HCT116 (cell line): ENCODE measurements around the gene TRPM7. TPM values are rescaled to one million over a fixed set of nuclear protein-coding genes. Genes with fewer than 3 reads are reported as not detected.
A peak's percentile ranks its signal among the peaks of the same experiment; 100 is the strongest.

ENCODE experiments used
- ATAC-seq: fragments of 200-7000 bp; cut with Tn5 transposase; 2 replicates; pipeline ENCODE4 v1.9.1; 2020; ENCODE audit warnings: mild to moderate bottlenecking, moderate library complexity
- BruUV-seq: library from RNA; stranded (reverse); fragments of 400-500 nt; replicated peaks from 2 replicates; lab custom pipeline; 2021; lab: Mats Ljungman, UMichigan
- CTCF ChIA-PET: fragments of 300-600 bp; sonication (Branson Sonifier 250); formaldehyde crosslinking; loops from one replicate; lab custom pipeline; 2021; ENCODE audit warnings: antibody characterized with exemption; lab: Charles Lee
- POLR2A ChIA-PET: fragments of 300-600, 350-600 bp; sonication (Branson Sonifier 250); formaldehyde crosslinking; loops from one replicate; lab custom pipeline; 2021; ENCODE audit warnings: antibody characterized with exemption; lab: Charles Lee
- RAD21 ChIA-PET, 2 experiments: fragments of 300-600 bp; sonication (Branson Sonifier 250); formaldehyde crosslinking; loops; one replicate each; lab custom pipeline; 2023; ENCODE audit warnings: low total read pairs in 2 of 2; ENCODE audit not compliant: uncharacterized antibody in 2 of 2, unreplicated experiment in 2 of 2, low non-redundant PET in 1 of 2; lab: Charles Lee
- DNase-seq: peaks from one replicate; pipeline ENCODE4 v3.0.0-alpha.2; 2010; ENCODE audit warnings: low read depth, low spot score
- H2AFZ ChIP-seq: fragments of 200-600 bp; shearing (Covaris generic), sonication (generic); 2 replicates; pipeline ENCODE4 v1.6.1; 2017; ENCODE audit warnings: low read depth, mixed run types, mixed read lengths, antibody characterized with exemption, low read length; ENCODE audit not compliant: poor library complexity, severe bottlenecking
- H3K27ac ChIP-seq: 2 replicates; pipeline ENCODE4 v1.5.1; 2012; ENCODE audit warnings: low read depth, low read length
- H3K27me3 ChIP-seq: fragments of 200-600 bp; sonication (generic); 2 replicates; pipeline ENCODE4 v1.6.1; 2016; ENCODE audit warnings: mixed run types, low read length, mixed read lengths; ENCODE audit not compliant: insufficient read depth
- H3K36me3 ChIP-seq, 2 experiments: fragments of 200-500 bp in 1 of 2; fragments of 200-600 bp in 1 of 2; sonication (Bioruptor generic) in 1 of 2; sonication (generic) in 1 of 2; 2 replicates each; pipeline versions ENCODE4 v1.5.1 to v1.6.1; 2014 to 2016; ENCODE audit warnings: low read length in 2 of 2, inconsistent platforms in 1 of 2, mixed read lengths in 1 of 2, mixed run types in 1 of 2; ENCODE audit not compliant: insufficient read depth in 2 of 2, control insufficient read depth in 1 of 2
- H3K4me1 ChIP-seq, 2 experiments: fragments of 200-600 bp in 1 of 2; sonication (generic) in 1 of 2; 2 replicates each; pipeline versions ENCODE4 v1.5.1 to v1.6.1; 2012 to 2017; ENCODE audit warnings: low read length in 2 of 2, inconsistent platforms in 1 of 2, mild to moderate bottlenecking in 1 of 2, mixed read lengths in 1 of 2, mixed run types in 1 of 2, moderate library complexity in 1 of 2; ENCODE audit not compliant: insufficient read depth in 2 of 2, control insufficient read depth in 1 of 2
- H3K4me2 ChIP-seq: fragments of 200-600 bp; sonication (generic); 2 replicates; pipeline ENCODE4 v1.6.1; 2017; ENCODE audit warnings: mixed run types, low read length, mixed read lengths
- H3K4me3 ChIP-seq, 2 experiments: fragments of 200-600 bp in 1 of 2; sonication (generic) in 1 of 2; replicated peaks in 1 of 2; 2 replicates each; pipeline ENCODE4 v1.5.1; 2011 to 2016; ENCODE audit warnings: low read length in 2 of 2, control low read depth in 1 of 2, low read depth in 1 of 2, mild to moderate bottlenecking in 1 of 2, mixed read lengths in 1 of 2, mixed run types in 1 of 2
- H3K79me2 ChIP-seq: fragments of 200-600 bp; sonication (generic); 2 replicates; pipeline ENCODE4 v1.6.1; 2017; ENCODE audit warnings: mild to moderate bottlenecking, mixed run types, low read length, moderate library complexity, mixed read lengths; ENCODE audit not compliant: insufficient read depth
- H3K9ac ChIP-seq: fragments of 200-600 bp; sonication (generic); 2 replicates; pipeline ENCODE4 v1.6.1; 2016; ENCODE audit warnings: low read length, mixed read lengths
- H3K9me2 ChIP-seq: fragments of 200-600 bp; sonication (generic), shearing (Covaris generic); 2 replicates; pipeline ENCODE4 v1.6.1; 2017; ENCODE audit warnings: mixed run types, mild to moderate bottlenecking, moderate library complexity; ENCODE audit not compliant: insufficient read depth
- H3K9me3 ChIP-seq, 2 experiments: fragments of 200-500 bp in 1 of 2; fragments of 200-600 bp in 1 of 2; sonication (Bioruptor generic) in 1 of 2; sonication (generic) in 1 of 2; 2 replicates each; pipeline ENCODE4 v1.6.1; 2014 to 2017; ENCODE audit warnings: low read length in 2 of 2, mixed read lengths in 2 of 2, inconsistent platforms in 1 of 2, low read depth in 1 of 2, mild to moderate bottlenecking in 1 of 2, mixed run types in 1 of 2, moderate library complexity in 1 of 2; ENCODE audit not compliant: control insufficient read depth in 1 of 2, insufficient read depth in 1 of 2
- H4K20me1 ChIP-seq: fragments of 200-600 bp; sonication (generic), shearing (Covaris generic); 2 replicates; pipeline ENCODE4 v1.6.1; 2017; ENCODE audit warnings: mixed run types, mild to moderate bottlenecking, moderate library complexity; ENCODE audit not compliant: insufficient read depth
- CEBPB ChIP-seq: IDR thresholded peaks from 2 replicates; pipeline ENCODE4 v1.6.1; 2012; ENCODE audit warnings: low read depth
- EGR1 ChIP-seq: IDR thresholded peaks from 2 replicates; pipeline ENCODE4 v1.6.1; 2012; ENCODE audit warnings: low read depth
- FOSL1 ChIP-seq: IDR thresholded peaks from 2 replicates; pipeline ENCODE4 v1.6.1; 2012; ENCODE audit warnings: low read depth
- JUND ChIP-seq: IDR thresholded peaks from 2 replicates; pipeline ENCODE4 v1.6.1; 2012
- POLR2AphosphoS5 ChIP-seq: IDR thresholded peaks from 2 replicates; pipeline ENCODE4 v1.6.1; 2011; ENCODE audit warnings: mild to moderate bottlenecking, low read depth, low read length, moderate library complexity
- RAD21 ChIP-seq: IDR thresholded peaks from 2 replicates; pipeline ENCODE4 v1.6.1; 2012; ENCODE audit warnings: low read depth, mild to moderate bottlenecking
- SP1 ChIP-seq: IDR thresholded peaks from 2 replicates; pipeline ENCODE4 v1.6.1; 2012; ENCODE audit warnings: low read depth
- TCF7L2 ChIP-seq: IDR thresholded peaks from 2 replicates; pipeline ENCODE4 v1.7.0; 2011; ENCODE audit warnings: borderline replicate concordance, inconsistent platforms; ENCODE audit not compliant: insufficient read depth, insufficient read length; ENCODE audit errors: extremely low read depth
- YY1 ChIP-seq: IDR thresholded peaks from 2 replicates; pipeline ENCODE4 v1.6.1; 2011; ENCODE audit warnings: low read length, low read depth, moderate library complexity, mild to moderate bottlenecking; ENCODE audit not compliant: insufficient replicate concordance; ENCODE audit errors: extremely low read depth
- ZFX ChIP-seq: fragments of 450-650 bp; IDR thresholded peaks from 2 replicates; pipeline ENCODE4 v1.6.1; 2017
- intact Hi-C: fragments of 100-400 bp; cut with micrococcal nuclease; formaldehyde crosslinking; loops from 2 replicates; pipeline ENCODE4 v1.10.0; 2022
- total RNA-seq: library from RNA; stranded (reverse); gene quantifications from one replicate; pipeline ENCODE4 v1.2.1, GENCODE V29; 2021; ENCODE audit not compliant: unreplicated experiment
- TF ChIP-seq, protein P1 (sequence below): IDR thresholded peaks from 2 replicates; pipeline ENCODE4 v1.6.1; 2011; ENCODE audit warnings: mild to moderate bottlenecking, low read length, moderate library complexity; ENCODE audit not compliant: insufficient replicate concordance; ENCODE audit errors: extremely low read depth
- TF ChIP-seq, protein P2 (sequence below): IDR thresholded peaks from 2 replicates; pipeline ENCODE4 v1.6.1; 2012
- TF ChIP-seq, protein P3 (sequence below): IDR thresholded peaks from 2 replicates; pipeline ENCODE4 v1.6.1; 2012
- TF ChIP-seq, protein P4 (sequence below): IDR thresholded peaks from 2 replicates; pipeline ENCODE4 v1.6.1; 2012; ENCODE audit warnings: low read depth

TRPM7 gene
- total RNA-seq, 1 experiment from 2014 or later, result 26.3 TPM

DNA sequence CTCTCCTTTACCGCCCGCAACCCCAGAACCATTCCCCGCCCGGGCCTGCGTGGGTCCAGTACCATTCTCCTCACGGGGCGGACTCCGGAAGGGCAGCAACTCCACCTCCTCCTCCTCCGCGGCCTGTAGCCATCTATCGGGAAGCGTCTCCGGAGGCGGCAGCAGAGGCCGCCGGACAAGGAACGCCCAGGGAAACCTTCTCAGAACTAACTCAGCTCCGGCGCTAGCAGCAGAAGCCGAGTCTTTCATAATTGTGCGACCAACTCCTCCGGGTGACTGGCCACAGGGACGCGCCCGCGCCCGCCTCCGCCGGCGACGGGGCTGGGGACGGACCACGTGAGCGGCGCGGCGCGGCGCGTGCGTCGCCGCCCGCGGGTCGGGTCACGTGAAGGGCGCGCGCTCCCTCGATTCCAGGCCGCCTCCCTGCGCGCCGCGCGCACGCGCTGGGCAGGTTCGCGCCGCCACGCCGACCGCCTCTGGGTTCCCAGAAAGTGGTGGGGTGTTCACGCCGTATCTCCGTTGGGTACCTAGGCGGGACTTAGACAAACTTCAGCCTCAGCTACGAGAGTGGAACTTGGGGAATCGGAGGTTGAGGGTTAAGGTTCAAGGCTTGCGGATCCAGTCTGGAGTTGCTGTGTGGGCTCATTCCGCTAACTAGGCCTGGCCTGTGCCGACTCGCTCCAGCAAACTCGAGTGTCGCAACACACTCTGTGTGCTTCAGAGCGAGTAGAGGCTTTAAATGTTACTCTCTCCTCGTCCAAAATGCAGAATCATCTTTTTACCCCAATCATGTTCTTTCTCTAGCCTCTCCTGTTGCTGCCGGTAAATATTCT lies at the start of gene TRPM7 (continued):
- TF ChIP-seq, protein P1, sequence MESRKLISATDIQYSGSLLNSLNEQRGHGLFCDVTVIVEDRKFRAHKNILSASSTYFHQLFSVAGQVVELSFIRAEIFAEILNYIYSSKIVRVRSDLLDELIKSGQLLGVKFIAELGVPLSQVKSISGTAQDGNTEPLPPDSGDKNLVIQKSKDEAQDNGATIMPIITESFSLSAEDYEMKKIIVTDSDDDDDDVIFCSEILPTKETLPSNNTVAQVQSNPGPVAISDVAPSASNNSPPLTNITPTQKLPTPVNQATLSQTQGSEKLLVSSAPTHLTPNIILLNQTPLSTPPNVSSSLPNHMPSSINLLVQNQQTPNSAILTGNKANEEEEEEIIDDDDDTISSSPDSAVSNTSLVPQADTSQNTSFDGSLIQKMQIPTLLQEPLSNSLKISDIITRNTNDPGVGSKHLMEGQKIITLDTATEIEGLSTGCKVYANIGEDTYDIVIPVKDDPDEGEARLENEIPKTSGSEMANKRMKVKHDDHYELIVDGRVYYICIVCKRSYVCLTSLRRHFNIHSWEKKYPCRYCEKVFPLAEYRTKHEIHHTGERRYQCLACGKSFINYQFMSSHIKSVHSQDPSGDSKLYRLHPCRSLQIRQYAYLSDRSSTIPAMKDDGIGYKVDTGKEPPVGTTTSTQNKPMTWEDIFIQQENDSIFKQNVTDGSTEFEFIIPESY, result no peak
- TF ChIP-seq YY1 (peak; percentile 4), EGR1 (peak; percentile 61), FOSL1 (no peak), POLR2AphosphoS5 (peak; percentile 85), TCF7L2 (peak; percentile 50), JUND (no peak)
- TF ChIP-seq, protein P2, sequence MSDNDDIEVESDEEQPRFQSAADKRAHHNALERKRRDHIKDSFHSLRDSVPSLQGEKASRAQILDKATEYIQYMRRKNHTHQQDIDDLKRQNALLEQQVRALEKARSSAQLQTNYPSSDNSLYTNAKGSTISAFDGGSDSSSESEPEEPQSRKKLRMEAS, result peak; percentile 88
- TF ChIP-seq, protein P3, sequence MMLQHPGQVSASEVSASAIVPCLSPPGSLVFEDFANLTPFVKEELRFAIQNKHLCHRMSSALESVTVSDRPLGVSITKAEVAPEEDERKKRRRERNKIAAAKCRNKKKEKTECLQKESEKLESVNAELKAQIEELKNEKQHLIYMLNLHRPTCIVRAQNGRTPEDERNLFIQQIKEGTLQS, result no peak

DNA sequence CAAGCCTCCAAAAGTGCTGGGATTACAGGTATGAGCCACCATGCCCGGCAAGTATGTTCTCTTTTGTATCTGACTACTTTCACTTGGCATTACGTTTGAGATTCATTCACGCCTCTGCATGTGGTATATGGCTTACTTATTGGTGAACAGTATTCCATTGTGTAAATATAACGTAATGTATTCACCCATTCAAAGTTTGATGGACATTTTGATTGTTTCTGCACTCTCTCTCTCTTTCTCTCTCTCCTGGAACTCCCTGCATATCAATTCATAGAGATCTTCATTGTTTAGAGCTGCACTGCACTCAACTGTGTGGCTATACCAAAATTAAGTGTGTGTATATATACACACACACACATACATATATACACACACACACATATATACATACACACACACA lies 48.6 kb upstream of the TRPM7 start:
- Histone ChIP-seq H2AFZ (no peak overlapping the region), H3K27ac (no peak overlapping the region), H3K27me3 (no peaks in the 10 kb centered on the region), H3K4me3 (no peak overlapping the region), H3K4me1 (no peaks in the 10 kb centered on the region), H3K36me3 (peaks cover 0 to 12% of the 10 kb centered on the region in 2 experiments; a peak in 2 of 4 replicates), H3K9me2 (no peaks in the 10 kb centered on the region), H3K9ac (no peak overlapping the region), H3K4me2 (no peak overlapping the region), H3K9me3 (no peaks in the 10 kb centered on the region), H4K20me1 (no peaks in the 10 kb centered on the region), H3K79me2 (no peaks in the 10 kb centered on the region)
- DNase-seq (no peak), ATAC-seq (no peak)
- BruUV-seq, result no TSS peak
- ChIA-PET RAD21 (no interaction called here), CTCF (no interaction called here), POLR2A (no interaction called here)
- intact Hi-C loops, result no loop called here
- no peak for TF ChIP-seq CEBPB
- TF ChIP-seq SP1, result no peak
- no peak for TF ChIP-seq YY1
- TF ChIP-seq, protein P4, sequence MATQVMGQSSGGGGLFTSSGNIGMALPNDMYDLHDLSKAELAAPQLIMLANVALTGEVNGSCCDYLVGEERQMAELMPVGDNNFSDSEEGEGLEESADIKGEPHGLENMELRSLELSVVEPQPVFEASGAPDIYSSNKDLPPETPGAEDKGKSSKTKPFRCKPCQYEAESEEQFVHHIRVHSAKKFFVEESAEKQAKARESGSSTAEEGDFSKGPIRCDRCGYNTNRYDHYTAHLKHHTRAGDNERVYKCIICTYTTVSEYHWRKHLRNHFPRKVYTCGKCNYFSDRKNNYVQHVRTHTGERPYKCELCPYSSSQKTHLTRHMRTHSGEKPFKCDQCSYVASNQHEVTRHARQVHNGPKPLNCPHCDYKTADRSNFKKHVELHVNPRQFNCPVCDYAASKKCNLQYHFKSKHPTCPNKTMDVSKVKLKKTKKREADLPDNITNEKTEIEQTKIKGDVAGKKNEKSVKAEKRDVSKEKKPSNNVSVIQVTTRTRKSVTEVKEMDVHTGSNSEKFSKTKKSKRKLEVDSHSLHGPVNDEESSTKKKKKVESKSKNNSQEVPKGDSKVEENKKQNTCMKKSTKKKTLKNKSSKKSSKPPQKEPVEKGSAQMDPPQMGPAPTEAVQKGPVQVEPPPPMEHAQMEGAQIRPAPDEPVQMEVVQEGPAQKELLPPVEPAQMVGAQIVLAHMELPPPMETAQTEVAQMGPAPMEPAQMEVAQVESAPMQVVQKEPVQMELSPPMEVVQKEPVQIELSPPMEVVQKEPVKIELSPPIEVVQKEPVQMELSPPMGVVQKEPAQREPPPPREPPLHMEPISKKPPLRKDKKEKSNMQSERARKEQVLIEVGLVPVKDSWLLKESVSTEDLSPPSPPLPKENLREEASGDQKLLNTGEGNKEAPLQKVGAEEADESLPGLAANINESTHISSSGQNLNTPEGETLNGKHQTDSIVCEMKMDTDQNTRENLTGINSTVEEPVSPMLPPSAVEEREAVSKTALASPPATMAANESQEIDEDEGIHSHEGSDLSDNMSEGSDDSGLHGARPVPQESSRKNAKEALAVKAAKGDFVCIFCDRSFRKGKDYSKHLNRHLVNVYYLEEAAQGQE, result no peak
- no peak for TF ChIP-seq RAD21
- TF ChIP-seq ZFX, result no peak
